Activated T-cell treated with anti-CD3 and anti-CD28 coated beads for 24 hours (primary cell): ENCODE results near the gene RUNDC1.

ENCODE experiments used
- DNase-seq: peaks from one replicate; pipeline ENCODE4 v3.0.0-alpha.2; 2020; ENCODE audit warnings: low read depth

The RUNDC1 gene

GRCh38 chr17:43019418-43019817, 39.1 kb downstream of the RUNDC1 start:
- no peak for DNase-seq

DNA sequence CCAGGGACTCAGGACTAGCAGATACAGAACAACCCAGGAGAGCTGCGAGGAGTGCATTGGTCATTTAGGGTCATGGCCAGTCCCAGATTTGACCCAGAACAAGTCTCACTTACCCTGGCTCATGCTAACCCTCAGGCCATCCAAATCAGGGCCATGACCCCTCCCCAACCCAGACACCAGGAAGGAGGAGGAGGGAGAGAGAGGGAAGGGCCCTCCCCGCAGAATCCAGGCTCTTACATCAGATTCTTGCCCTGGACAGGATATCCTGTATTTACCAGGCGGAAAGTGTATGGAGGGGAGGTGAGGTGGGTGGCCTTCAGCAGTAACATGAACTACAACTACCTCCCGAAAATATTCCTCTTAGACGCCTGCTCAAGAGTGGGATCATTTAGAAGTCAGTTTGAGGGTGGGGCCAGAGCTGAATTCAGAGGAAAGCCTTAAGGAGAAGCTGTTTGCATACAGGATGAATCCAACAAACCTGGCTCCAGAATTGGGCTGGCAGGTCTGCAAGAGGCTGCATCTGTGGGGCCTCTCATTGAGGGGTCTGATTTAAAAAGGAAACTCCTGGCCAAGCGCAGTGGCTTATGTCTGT, 39.8 kb downstream of the RUNDC1 start:
- no peak for DNase-seq

GRCh38 chr17:43020789-43021740, 40.7 kb downstream of the RUNDC1 start:
- no peak for DNase-seq

DNA sequence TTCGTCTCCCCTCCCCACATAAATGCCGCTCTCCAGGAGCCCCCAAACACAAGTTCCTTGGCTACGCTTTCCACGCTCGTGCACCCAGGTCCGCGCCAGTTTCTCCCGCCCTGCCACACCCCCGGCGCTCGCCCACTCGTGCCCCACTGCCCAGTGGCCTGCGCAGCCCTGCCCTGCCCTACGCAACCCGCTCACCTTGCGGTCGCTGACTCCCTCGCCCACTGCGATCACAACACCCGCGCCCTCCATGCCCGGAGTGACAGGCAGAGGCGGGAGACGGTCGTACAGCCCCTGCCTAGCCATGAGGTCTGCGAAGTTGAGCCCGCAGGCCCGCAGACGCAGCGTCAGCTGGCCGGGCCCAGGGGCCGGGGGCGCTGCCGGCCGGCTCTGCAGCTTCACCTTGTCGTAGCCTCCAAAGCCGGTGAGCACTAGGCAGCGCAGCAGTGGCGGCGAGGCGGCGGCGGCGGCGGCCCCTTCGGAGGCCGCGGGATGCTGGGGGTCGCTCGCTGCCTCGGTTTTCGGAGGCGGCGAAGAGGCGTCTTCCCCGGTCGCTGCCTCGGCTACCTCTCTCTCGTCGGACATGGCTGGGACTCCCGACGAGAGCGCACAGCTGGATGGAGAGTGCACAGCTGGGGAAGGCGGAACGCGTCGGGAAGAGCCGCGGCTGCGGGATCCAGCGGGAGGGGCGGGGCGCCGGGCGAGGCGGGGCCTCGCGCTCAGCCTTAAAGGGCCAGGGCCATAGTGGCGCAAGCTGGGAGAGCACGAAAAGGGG, 41.6 kb downstream of the RUNDC1 start, which contains the start of gene VAT1:
Gene VAT1 (minus strand): TSS at position 645 of the 772 bp plus-strand sequence. CDS start 63 bp downstream, at position 582.
- DNase-seq: peak; percentile 53

- peak; percentile 71 for DNase-seq
These were observed 44.3 kb downstream of the RUNDC1 start, which contains the start of gene RND2 for GRCh38 chr17:43024407-43025289. Gene RND2 (plus strand): TSS chr17:43025231. CDS start chr17:43025348, 117 bp downstream.

DNA sequence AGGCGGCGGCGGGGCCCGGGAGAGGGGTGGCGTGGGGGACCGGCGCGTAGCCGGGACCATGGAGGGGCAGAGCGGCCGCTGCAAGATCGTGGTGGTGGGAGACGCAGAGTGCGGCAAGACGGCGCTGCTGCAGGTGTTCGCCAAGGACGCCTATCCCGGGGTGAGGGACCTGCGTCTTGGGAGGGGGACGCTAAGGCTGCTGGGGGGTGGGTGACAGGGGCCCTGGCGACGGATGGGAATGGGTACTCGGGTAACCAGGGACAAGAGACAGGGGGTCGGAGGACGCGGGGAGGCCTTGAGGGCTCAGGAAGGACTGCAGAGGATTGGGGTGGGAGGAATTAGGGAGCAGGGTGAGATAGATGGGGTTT, 44.9 kb downstream of the RUNDC1 start:
- DNase-seq: no peak

DNA sequence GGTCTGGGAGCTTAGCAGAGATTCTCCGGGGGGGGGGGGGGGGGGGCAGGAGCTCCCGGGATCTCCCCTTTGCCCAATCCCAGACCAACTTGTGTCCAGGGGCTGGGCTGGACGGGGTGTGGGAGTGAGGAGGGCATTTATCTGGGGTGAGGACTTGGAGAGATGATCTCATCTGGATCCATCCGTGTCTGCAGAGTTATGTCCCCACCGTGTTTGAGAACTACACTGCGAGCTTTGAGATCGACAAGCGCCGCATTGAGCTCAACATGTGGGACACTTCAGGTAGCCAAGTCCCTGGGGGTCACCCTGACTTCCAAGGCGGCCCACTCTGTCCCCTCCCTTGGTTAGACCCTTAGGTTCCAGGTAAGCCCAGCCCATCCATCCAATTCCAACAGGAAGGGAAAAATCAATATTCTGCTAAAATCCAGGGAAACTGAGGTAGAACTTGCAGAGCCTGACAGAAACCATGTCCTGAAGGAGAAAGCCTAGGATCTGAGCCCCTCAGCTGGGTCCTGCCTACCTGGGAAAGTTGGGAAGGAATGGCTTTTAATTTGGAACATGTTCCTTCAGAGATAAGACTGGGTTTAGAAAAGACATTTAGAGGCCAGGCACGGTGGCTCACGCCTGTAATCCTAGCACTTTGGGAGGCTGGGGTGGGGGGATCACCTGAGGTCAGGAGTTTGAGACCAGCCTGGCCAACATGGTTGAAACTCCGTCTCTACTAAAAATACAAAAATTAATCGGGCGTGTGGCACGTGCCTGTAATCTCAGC, 45.6 kb downstream of the RUNDC1 start:
- no peak for DNase-seq

GRCh38 chr17:43026595-43026994, 46.2 kb downstream of the RUNDC1 start:
- DNase-seq: no peak

DNA sequence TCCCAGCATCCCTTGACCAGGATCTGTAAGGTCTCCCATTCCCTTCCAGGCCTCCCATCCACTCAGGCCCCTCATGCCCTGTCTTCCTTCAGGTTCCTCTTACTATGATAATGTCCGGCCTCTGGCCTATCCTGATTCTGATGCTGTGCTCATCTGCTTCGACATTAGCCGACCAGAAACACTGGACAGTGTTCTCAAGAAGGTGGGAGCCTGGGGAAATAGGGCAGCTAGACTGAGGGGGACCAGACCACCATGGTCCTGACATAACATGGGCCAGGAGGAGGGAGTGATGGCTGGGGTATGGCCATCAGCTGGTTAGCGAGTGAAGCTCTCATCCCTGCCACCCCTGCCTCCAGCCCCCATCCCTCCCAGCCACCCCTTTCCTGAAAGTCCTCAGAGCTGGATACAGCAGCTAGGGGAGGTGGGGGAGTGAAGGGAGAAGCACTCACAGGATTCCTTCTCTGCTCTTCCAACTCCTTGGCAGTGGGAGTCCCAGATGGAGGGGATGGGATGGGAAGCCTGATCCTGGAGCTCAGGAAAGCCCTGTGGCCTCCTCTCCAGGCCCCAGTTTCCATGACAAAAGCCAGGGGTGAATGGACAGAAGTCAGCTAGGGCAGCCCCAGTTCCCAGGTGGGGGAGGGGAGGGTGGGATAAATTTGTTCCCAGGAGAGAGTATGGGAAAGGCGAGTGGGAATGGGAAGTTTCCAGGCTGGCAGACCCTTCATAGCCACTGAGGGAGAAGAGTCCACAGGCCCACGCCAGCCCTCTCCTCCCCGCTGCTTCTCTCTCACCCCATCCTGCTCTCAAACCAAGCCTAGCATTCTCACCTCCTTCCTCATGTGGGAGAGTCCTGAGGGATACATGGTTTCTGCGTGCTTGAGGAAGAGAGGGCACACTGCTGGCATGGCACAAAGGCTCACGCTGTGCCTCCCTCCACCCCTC, 47.0 kb downstream of the RUNDC1 start:
- no peak for DNase-seq

DNA sequence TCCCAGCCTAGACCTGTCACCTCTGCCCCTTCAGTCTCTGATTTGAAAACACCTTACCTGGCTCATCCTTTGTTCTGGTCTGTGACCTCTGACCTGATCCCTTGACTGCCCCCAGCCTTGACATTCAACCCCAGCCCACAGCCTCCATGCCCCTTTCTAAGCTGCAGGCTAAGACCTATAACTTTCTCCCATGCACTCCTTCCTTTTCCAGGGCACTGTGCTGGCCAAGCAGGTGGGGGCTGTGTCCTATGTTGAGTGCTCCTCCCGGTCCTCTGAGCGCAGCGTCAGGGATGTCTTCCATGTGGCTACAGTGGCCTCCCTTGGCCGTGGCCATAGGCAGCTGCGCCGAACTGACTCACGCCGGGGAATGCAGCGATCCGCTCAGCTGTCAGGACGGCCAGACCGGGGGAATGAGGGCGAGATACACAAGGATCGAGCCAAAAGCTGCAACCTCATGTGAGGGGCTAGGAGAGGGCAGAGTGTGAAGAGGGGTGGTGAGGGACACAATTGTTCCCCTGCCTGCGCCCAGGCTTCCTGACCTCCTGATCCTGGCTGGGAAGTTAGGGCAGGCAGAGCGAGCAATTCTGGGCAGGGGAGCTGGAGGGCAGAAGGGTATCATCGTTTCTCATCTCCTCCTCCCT, 48.0 kb downstream of the RUNDC1 start:
- no peak for DNase-seq

DNA sequence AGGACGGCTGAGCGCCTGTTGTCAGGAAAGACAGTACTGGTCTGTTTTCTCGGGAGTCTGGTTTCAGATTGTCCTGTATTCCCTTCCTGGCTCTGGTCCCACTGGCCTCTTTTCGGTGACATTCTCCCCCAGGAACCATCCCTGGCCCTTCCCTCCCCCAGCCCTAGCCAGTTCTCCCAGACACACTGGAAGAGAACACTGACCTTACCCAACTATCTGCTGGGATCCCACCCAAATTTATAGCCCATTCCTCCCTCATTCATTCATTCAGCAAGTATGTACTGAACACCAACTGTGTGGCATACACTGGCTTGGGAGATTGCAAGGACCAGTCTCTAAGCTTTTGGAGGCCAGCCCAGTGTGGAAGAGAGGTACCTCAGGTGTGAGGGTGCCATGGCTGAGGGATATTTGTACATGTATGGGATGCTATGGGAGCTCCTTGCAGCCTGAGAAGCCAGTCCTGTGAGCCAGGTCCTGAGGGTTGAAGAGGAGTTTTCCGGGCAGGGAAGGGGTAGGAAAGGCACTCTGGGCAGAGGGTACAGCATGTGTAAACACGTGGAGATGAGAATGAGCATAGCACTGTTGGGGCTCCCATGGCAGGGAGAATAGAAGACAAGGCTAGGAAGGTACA, 49.9 kb downstream of the RUNDC1 start:
- DNase-seq: no peak

DNA sequence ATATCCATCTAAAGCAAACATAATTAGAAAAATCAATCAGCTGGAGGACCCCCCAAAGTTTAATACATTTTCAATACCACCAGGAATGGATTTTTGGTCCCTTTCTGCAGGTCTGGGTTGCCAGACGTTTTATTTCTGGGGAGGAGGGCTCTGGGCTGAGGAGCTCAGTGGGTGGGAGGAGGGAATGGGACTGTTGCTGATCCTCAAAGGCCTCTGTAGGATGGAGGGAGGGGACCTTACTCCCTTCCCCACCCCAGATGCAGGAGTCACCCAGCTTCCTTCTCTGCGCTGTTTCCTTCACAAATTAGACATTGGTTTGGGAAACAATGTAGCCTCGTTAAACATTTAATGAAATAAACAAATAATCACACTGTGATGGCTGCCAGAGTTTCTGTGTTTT, 51.3 kb downstream of the RUNDC1 start:
- no peak for DNase-seq

- DNase-seq: no peak
These were observed 53.9 kb downstream of the RUNDC1 start for GRCh38 chr17:43033948-43034881.

DNA sequence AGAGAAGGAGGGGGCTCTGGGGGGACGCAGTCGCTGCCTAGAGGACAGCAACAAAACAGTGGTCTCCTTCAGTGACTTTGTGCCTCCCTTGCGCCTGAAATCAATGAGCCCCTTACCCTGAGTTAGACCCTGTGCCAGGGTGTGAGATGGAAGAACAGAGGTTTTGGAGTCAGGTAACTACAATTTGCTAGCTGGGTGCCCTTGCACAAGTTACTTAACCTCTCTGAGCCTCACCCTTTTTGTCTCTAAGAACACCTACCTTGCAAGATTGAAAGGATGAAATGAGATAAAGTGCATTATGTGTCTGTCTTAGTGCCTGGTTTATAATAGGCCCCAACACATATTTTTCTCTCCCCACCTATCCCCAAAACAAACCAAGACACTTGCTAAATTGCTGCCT, 54.5 kb downstream of the RUNDC1 start:
- no peak for DNase-seq

DNA sequence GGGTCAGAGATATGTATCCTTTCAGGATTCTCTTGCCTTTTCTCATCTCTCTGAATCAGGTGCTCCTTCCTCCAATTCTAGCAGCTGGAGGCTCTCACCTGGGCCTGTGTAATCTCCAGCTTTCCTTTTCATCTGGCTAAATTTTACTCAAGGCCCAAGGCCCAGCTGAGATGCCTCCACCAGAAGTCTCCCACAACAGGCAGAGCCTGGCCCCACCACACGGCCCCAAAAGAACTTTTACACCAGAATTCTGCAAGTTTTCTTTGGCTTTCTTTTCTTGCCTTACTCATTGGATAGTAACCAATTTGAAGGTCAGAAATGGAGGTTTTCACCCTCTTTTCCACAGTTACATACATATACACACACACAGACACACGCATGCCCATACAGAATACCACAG, 59.3 kb downstream of the RUNDC1 start:
- DNase-seq: no peak

GRCh38 chr17:43040655-43041054, 60.3 kb downstream of the RUNDC1 start:
- DNase-seq: no peak

DNA sequence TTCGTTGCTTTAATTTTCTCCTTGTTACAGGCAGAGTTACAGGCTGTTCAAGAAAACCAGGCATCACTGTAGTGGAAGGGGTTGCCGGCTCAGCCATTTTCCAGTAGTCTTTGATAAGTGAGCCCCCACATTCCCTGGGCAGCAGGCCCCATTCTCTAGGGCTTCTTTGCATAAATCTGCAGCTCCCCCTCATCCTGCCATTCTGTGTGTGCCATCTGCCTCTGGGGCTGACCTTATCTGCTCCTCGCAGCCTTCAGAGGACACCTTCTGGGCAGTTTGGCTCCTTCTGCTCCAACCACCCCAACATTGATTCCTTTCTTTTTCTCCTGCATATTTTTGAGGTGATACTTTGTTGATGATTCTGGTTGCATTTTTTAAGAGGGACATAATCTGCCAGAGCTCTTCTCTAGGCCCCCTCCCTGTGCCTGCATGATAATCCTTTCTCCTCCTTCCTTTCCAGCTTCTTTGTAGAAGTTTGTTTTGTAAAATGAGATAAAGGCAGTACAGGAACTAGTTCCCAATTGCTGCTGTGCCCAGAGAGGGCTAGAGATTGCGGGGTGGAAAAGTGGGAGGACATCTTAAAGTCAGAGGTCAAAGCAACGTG, 61.8 kb downstream of the RUNDC1 start:
- DNase-seq: no peak
